Muscle of arm (tissue), 12 donors: Measurements from ENCODE around the gene SLC8A2. TPM values are rescaled to one million over a fixed set of nuclear protein-coding genes. Genes with fewer than 3 reads are reported as not detected.
"Not testable (repeated sequence)": the region's sequence is repeated elsewhere in the genome, so short reads cannot be mapped to it uniquely, and the experiment has no call there.

Experiments
- DNase-seq: peaks from one replicate; pipeline ENCODE4 v3.0.0-alpha.2; 2013
- polyA plus RNA-seq, 12 donors: library from polyadenylated mRNA; unstranded; fragments of 120-200 nt; gene quantifications; one replicate each; pipeline ENCODE4 v1.2.1, GENCODE V29; 2013; ENCODE audit not compliant: insufficient read length in 12 of 12

Gene SLC8A2
- polyA plus RNA-seq, 12 donors: 0.11 to 0.51 (median 0.37) TPM; not detected in 2

GRCh38 chr19:47487551-47488515 lies 16.1 kb upstream of the SLC8A2 start:
- no peak for DNase-seq

GRCh38 chr19:47486900-47487299 lies 15.2 kb upstream of the SLC8A2 start:
- DNase-seq: no peak

DNA sequence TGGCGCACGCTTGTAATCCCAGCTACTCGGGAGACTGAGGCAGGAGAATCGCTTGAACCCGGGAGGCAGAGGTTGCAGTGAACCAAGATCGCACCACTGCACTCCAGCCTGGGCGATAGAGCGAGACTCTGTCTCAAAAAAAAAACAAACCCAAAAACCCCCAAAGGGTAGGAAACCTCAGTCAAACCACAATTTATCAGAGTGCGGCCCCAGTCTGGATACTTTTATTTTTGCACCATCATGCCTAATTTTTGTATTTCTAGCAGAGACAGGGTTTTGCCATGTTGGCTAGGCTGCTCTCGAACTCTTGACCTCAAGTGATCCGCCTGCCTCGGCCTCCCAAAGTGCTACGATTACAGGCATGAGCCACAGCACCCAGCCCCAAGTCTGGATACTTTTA lies 14.5 kb upstream of the SLC8A2 start:
- not testable (repeated sequence) for DNase-seq

- DNase-seq: no peak
Observed at GRCh38 chr19:47485210-47485609, 13.5 kb upstream of the SLC8A2 start.

GRCh38 chr19:47483800-47484690 lies 12.4 kb upstream of the SLC8A2 start, which contains the start of gene KPTN:
TSS of gene KPTN (minus strand) at chr19:47484219. CDS start at chr19:47484160, 59 bp downstream.
- peak; percentile 91 for DNase-seq

DNA sequence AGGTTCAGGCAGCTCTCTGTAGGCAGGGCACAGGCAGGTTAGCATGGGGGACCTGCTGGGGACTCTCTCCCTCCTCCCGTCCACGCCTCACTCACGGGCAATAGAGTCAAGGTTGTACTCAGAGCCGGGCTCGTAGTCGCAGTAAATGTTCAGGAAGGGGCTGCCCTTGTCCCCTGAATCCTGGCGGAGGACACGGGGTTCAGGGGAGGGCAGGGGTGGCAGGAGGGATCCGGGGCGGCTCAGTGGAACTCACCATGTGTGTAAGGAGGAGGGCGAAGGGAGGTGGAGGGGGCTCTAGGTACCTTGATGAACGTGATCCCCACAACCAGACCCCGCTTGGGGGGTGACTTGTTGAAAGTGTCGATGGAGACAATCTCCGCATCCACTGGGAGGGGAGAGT lies 11.5 kb upstream of the SLC8A2 start:
- DNase-seq: no peak

DNA sequence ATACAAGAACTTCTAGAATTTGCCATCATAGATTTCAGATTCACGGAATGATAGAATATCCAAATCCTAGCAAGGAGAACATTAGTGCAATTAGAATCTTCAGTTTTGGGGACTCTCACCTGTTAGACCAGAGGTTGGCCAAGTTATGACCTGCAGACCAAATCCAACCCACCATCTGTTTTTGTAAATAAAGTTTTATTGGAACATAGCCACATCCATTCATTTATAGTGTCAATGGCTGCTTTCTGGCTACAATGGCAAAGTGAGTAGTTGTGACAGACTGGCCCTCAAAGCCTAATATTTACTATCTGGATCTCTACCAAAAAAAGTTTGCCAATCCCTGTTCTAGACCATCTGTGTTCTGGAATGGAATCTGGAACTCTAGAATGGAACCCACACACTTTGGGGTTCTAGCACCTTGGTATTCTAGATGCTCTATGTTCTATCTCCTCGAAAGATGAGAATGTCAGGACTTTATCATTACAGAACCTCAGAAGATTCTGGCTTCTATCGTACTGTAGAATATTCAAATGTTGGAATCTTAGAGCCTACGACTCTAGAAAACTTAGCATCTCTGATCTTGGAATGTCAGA lies 9.9 kb upstream of the SLC8A2 start:
- no peak for DNase-seq

GRCh38 chr19:47480658-47481057 lies 9.0 kb upstream of the SLC8A2 start:
- DNase-seq: no peak

- DNase-seq: no peak
Observed at GRCh38 chr19:47479701-47480503, 8.2 kb upstream of the SLC8A2 start.

GRCh38 chr19:47476438-47476972 lies 4.8 kb upstream of the SLC8A2 start:
- DNase-seq: no peak

- no peak for DNase-seq
Observed at GRCh38 chr19:47475465-47475864, 3.8 kb upstream of the SLC8A2 start.

DNA sequence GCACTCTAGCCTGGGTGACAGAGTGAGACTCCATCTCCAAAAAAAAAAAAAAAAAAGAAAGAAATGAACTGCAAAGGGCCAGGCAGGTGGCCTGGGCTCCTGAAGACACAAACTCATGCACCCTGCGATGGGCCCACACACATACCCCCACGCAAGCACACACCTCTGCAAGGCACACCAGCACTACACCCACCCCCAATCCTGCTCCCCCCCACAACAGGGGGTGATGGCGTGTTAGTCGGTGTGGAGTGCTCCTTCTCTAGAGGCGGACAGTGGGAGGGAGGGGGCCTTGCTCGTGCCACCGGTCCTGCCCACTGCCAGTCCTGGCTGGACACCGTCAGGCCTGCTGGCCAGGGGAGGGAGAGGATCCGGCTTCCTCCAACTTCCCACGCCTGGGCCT lies 1.6 kb upstream of the SLC8A2 start:
- DNase-seq: no peak

DNA sequence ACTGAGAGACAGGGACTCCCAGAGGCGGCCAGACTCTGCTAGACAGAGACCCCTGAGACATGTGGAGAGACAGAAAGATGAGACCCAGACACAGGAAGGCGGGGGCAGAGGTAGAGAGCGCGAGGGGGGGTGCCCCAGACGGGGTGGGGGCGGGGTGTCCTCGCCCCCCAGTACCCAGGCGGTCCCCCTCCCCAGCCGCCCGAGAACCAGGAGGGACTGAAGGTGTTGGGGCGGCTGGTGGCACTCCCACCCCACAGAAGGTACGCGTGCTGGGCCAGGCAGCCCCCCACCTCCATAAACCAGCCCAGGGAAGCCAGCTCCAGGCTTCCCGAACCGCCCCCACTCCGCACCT lies 336 bp downstream of the SLC8A2 start:
- DNase-seq: no peak

GRCh38 chr19:47470447-47471195 lies 1.1 kb downstream of the SLC8A2 start:
- DNase-seq: no peak

DNA sequence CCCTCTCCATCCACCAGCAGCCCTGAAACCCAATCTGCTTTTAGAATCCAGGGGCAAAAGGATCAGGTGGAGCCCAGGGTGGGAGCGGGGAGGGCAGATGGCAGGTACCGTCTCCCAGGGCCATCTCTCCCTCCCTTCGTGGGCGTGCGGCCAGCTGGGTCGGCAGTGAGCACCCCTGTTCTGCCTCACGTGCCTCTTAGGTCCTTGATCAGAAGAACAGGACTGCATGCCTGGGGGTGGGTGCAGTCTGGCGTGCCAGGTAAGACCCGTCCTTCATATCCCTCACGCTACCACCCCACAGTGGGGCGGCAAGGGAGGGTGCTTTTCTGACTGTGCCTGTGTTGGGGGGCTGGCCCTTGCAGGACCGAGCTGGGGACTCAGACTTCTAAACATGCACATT lies 2.0 kb downstream of the SLC8A2 start:
- DNase-seq: no peak

DNA sequence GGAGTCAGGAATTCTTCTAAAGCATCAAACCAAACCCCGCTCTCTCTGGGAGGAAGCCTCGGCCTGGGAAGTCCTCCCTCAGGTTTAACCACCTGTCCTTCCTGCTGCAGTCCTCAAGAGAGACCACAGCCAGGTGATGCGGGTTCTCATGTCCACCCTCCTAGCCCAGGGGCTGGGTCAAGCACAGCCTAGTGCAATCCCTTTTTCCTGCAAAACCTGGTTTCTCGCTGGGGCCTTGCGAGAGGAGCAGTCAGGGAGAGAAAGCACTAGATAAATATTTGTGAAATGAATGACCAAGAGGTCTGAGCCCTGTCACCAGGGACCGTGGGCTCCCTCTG lies 2.4 kb downstream of the SLC8A2 start:
- DNase-seq: no peak

DNA sequence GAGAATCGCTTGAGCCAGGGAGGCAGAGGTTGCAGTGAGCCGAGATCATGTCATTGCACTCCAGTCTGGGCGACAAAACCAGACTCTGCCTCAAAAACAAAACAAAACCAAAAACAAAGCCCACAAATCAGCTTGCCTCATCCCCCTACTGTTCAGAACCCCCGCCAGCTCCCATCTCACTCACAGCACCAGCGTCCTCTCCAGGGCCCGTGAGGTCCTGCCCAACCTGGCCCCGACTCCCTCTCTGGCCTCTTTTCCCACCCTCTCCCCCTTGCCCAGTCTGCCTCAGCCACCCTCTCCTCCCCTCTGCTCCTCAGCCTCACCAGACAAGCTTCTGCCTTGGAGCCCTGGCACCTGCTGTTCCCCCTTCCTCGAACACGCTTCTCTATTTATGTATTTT lies 3.8 kb downstream of the SLC8A2 start:
- no peak for DNase-seq

GRCh38 chr19:47465957-47466356 lies 5.7 kb downstream of the SLC8A2 start:
- DNase-seq: no peak

DNA sequence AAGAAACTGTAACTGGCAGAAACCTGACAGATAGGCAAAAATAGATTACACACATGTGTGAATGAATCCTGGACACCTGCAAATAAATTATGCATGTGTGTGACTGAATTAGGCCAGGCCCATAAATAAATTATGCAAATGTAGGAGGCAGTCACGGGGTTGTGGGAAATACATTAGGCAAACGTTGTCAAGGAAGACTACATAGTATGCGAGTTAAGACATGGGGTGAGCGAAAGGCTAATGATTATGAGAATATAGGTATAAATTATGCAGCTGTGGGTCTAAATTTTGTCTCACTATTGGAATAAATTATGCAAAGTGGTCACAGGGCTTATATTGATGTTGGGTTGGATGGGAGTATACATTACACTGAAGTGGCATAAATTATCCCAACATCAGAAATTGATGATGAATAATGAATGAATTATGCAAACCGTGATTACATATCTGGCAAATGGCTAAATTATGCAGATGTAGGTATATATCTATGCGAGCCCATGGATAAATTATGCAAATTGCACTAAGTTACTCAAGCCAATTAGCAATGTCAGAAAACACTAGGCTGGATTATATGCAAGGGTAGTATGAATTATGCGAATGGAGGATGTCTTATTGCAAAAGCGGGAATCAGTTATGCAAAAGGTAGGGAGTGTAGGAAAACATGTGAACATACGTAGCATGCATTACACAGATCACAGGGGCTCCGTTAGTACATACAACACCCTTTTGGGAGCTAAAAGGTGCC lies 6.8 kb downstream of the SLC8A2 start:
- no peak for DNase-seq

DNA sequence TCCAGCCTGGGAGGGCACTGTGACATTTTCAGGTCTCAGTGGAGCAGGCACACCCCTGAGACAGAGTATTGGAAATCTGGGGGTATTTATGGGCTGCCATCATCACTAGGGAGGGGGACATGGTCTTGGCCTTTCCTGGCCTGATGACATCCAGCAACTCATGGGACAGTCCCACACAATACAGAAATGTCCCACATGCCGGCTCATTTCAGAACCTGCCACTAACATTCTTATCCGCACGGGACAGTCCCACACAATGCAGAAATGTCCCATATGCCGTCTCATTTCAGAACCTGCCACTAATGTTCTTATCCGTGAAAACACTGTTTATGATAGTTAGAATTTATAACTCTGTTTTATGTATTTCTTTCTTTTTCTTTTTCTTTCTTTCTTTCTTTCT lies 9.8 kb downstream of the SLC8A2 start:
- DNase-seq: no peak
